Activated CD4-positive, alpha-beta T cell treated with anti-CD3 and anti-CD28 coated beads, Interleukin-2, amount 10 ng/mL, durations not matched to agents 7 days and 5 days (primary cell): ENCODE data around the gene RORB. TPM values are rescaled to one million over a fixed set of nuclear protein-coding genes. Genes with fewer than 3 reads are reported as not detected.

ENCODE experiments used
- CTCF ChIA-PET: fragments of 350-600 bp; sonication (Branson Sonifier 250); formaldehyde crosslinking; loops from one replicate; lab custom pipeline; 2021; ENCODE audit warnings: antibody characterized with exemption; lab: Charles Lee
- POLR2A ChIA-PET: fragments of 350-600 bp; sonication (Branson Sonifier 250); formaldehyde crosslinking; loops from one replicate; lab custom pipeline; 2021; ENCODE audit warnings: antibody characterized with exemption; lab: Charles Lee
- DNase-seq: peaks from one replicate; pipeline ENCODE4 v3.0.0-alpha.2; 2020
- H3K27ac Mint-ChIP-seq: one replicate; pipeline ENCODE4 v1.8.0; 2021; ENCODE audit warnings: mild to moderate bottlenecking, moderate library complexity, mixed read lengths
- H3K27me3 Mint-ChIP-seq: one replicate; pipeline ENCODE4 v1.8.0; 2021; ENCODE audit warnings: mixed read lengths
- H3K36me3 Mint-ChIP-seq: one replicate; pipeline ENCODE4 v1.8.0; 2021; ENCODE audit warnings: low read depth, mixed read lengths
- H3K4me1 Mint-ChIP-seq: one replicate; pipeline ENCODE4 v1.8.0; 2021; ENCODE audit warnings: mixed read lengths
- H3K4me3 Mint-ChIP-seq: one replicate; pipeline ENCODE4 v1.8.0; 2021; ENCODE audit warnings: mild to moderate bottlenecking, moderate library complexity, mixed read lengths
- H3K9me3 Mint-ChIP-seq: one replicate; pipeline ENCODE4 v1.8.0; 2021; ENCODE audit warnings: mixed read lengths
- total RNA-seq, 2 experiments: library from RNA; stranded (reverse); gene quantifications; one replicate each; pipeline ENCODE4 v1.2.3, GENCODE V29; 2021

Gene RORB
- total RNA-seq, 2 experiments from 2014 or later = not detected

DNA sequence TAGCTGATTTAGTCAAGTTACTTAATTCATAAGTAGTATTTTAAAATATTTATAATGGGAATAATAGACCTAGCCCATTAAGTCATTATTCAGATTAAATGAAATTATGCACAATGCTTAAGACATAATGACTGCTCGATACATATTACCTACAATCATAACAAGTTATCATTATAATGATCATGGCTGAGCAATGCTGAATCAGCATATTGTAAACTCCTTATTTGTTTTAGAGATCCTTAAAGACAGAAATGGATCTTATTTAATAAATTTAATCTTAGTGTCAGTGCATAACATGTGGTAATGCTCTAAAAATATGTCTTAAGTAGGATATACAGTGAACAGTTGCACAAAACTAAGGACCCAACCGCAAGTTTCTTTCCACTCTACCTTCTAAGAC lies 221.6 kb downstream of the RORB start:
- CTCF ChIA-PET = no interaction called here
- Mint-ChIP-seq H3K4me1 (no peaks in the 10 kb centered on the region), H3K4me3 (no peak overlapping the region), H3K27me3 (peaks cover 2% of the 10 kb centered on the region), H3K9me3 (no peaks in the 10 kb centered on the region), H3K36me3 (no peaks in the 10 kb centered on the region), H3K27ac (no peak overlapping the region)
- no peak for DNase-seq
- POLR2A ChIA-PET = no interaction called here

DNA sequence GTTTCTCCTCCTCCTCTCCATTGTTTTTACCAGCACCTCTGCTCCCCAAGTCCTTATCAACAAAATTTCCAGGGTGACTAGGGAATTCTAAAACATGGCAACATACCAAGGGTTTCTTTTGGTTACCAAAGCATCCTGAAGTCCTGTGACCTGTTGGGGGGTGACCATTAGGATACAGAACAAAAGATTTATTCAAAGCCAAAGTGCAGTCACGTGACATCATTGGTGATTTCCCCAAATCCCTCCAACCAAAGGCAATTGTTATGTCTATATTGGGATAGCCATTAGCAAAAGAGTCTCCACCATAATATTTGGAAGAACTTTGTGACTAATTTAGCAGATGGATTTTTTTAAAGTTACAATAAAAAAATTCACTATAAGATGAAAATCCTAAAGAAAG lies 222.2 kb downstream of the RORB start:
- Mint-ChIP-seq H3K36me3 (no peaks in the 10 kb centered on the region), H3K4me1 (no peaks in the 10 kb centered on the region), H3K27me3 (peaks cover 2% of the 10 kb centered on the region), H3K27ac (no peak overlapping the region), H3K4me3 (no peak overlapping the region), H3K9me3 (no peaks in the 10 kb centered on the region)
- DNase-seq = no peak
- ChIA-PET POLR2A (no interaction called here), CTCF (no interaction called here)

DNA sequence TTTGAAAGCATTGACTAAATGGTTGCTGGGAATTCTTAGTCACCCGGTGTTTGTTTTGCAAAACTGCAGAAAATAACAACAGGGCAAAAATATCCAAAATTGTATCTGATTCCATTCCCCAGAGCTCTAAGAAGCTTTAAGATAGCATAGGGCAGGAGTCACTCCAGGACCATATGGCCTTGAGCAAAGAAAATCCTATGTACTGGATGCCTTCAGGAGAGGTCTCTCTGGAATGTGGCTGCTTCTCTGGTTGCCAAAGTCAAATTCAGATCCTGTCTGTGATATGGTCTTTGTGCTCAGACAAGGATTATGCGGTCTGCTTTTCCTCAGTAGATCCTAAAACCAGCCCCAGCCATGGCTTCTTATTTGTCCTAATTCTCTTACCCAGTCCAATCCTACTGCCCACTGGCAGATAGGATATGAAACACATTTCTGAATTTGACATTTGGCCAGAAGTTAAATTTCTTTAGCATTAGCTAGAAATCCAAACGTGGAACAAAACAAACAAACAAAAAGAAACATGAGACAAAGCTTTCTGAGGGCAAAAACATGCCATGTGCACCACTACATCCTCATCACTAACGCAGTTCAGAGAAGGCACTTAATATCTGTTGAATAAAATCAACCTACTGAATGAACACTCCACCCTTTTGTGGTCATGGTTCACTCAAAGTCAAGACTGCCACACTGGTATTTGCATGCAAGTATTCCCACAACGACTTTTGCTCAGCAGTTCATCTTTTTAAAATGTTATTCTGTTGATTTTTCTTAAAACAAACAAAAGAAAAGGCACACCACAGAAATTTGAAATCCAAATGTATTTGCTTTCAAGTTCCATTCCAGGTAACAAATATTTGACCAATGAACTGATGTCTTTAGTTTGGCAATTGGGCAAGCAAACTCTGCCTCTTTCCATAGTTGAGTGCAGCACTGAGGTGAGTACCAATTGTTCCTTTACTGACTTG lies 224.8 kb downstream of the RORB start:
- Mint-ChIP-seq H3K4me3 (no peak overlapping the region), H3K27me3 (peaks cover 2% of the 10 kb centered on the region), H3K9me3 (no peaks in the 10 kb centered on the region), H3K27ac (no peak overlapping the region), H3K4me1 (no peaks in the 10 kb centered on the region), H3K36me3 (no peaks in the 10 kb centered on the region)
- CTCF ChIA-PET = no interaction called here
- no peak for DNase-seq
- POLR2A ChIA-PET = no interaction called here

DNA sequence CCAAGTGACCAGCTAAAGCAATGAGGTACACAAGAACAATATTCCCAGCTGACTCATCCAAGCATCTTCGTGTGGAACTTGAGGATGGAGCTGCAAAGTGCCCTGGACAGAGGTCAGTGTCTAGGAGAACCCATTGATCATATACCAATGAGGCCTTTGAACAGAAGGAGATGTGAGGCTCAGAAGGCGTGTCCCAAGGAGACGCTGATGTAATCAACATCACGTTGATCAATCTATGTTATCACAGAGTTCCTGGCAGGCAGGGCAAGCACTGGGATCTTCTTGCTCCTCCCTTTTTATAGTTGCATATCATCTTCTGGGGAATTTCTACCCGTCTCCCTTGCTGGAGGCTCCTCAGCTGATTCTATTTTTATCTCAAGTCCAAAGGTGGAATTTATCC lies 227.2 kb downstream of the RORB start:
- no peaks in the 10 kb centered on the region for H3K4me1 Mint-ChIP-seq
- H3K9me3 Mint-ChIP-seq = no peaks in the 10 kb centered on the region
- no peak for DNase-seq
- ChIA-PET CTCF (no interaction called here), POLR2A (no interaction called here)
- no peak overlapping the region for H3K4me3 Mint-ChIP-seq
- H3K27ac Mint-ChIP-seq = no peak overlapping the region
- no peaks in the 10 kb centered on the region for H3K36me3 Mint-ChIP-seq
- H3K27me3 Mint-ChIP-seq = peaks cover 6% of the 10 kb centered on the region

DNA sequence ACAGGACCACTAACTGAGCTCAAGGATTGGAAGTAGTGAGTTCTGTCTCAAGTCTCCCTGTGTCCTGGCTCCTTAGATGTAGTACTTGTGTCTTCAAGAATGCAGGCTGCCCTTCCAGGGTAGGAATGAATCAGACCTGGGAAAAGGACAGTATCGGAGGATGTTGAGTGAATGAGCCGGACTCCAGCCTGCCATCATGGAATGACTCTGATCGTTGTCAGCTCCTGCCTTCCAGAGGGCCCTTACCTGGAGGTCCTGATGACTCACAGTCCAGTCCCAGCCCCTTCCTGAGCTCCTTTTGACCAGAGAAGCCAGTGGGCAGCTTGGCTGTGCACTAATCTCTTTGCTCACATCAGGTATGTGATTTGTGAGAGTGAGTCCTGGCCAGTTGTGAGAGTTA lies 229.4 kb downstream of the RORB start:
- no peak for DNase-seq
- H3K27me3 Mint-ChIP-seq = peaks cover 6% of the 10 kb centered on the region
- CTCF ChIA-PET = no interaction called here
- POLR2A ChIA-PET = no interaction called here
- H3K36me3 Mint-ChIP-seq = no peaks in the 10 kb centered on the region
- no peaks in the 10 kb centered on the region for H3K4me1 Mint-ChIP-seq
- H3K9me3 Mint-ChIP-seq = no peaks in the 10 kb centered on the region
- H3K27ac Mint-ChIP-seq = no peak overlapping the region
- no peak overlapping the region for H3K4me3 Mint-ChIP-seq

DNA sequence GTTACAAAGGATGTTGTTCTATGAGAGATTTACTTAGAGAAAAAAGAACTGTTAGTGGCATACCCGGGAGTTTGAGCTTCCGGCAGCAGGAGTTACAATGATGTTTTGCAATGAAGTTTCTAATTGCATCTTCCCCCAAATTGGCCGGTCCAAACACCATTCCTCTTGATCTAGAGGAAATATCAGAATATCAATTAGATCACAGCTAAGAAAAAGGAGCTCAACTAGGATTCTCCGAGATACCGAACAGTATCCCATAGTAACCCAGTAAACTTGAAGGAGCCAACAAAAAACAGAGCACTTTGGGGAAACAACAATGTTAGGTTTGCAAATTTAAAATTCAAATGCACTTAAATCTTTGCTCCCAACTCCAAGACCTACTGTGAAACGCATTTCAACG lies 231.0 kb downstream of the RORB start:
- Mint-ChIP-seq H3K36me3 (no peaks in the 10 kb centered on the region), H3K4me3 (no peak overlapping the region), H3K9me3 (no peaks in the 10 kb centered on the region), H3K4me1 (no peaks in the 10 kb centered on the region), H3K27me3 (peaks cover 4% of the 10 kb centered on the region), H3K27ac (no peak overlapping the region)
- DNase-seq = no peak
- POLR2A ChIA-PET = no interaction called here
- CTCF ChIA-PET = no interaction called here

DNA sequence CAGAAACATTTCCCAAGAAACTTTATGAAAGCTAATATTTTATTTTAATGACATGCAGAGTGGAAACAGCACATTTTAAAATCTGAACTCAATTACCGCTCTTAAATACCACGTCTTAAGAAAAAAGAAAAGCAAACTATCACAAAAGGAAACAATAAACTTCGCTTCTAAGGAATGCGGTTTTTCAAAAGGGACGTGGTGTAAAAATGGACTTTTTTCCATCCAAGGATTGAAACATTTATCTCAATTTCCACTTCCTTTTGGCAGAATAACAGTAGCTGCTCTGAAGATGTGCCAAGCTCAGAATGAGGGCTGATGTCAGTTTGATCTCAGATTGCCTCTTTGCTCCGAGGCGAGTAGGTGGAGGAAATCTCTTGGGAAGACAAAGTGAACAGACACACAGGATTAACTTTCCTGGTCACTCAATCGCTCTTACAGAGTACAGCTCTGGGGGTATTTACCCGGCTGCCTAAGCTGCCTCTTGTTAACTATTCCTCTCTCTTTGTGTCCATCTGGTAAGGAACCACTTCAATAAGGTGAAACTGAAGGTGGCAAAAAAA lies 232.1 kb downstream of the RORB start:
- Mint-ChIP-seq H3K27ac (no peak overlapping the region), H3K4me1 (no peaks in the 10 kb centered on the region), H3K4me3 (no peak overlapping the region), H3K27me3 (peaks cover 4% of the 10 kb centered on the region), H3K9me3 (no peaks in the 10 kb centered on the region), H3K36me3 (no peaks in the 10 kb centered on the region)
- ChIA-PET CTCF (no interaction called here), POLR2A (no interaction called here)
- DNase-seq = no peak

DNA sequence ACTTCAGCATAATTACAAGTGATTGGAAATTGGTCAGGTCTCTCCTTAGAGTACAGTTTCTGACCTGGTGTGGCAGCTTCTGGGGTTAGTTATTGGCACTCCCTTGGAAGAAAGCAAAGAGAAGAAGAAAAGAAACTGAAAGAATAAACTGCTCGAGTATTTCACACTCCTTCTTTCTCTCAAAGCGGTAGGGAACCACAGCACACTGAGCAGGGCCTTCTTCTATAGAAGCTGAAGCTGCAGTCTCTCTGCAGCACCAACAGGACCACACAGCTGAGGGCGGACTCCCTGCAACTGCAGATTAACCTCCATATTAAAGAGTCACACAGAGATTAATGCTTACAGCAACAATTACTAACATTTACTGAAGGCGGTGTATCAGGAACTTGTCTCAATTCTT lies 238.6 kb downstream of the RORB start:
- Mint-ChIP-seq H3K4me1 (no peaks in the 10 kb centered on the region), H3K36me3 (no peaks in the 10 kb centered on the region), H3K4me3 (no peak overlapping the region), H3K9me3 (no peaks in the 10 kb centered on the region), H3K27me3 (peaks cover 17% of the 10 kb centered on the region), H3K27ac (no peak overlapping the region)
- DNase-seq = no peak
- ChIA-PET CTCF (no interaction called here), POLR2A (no interaction called here)

DNA sequence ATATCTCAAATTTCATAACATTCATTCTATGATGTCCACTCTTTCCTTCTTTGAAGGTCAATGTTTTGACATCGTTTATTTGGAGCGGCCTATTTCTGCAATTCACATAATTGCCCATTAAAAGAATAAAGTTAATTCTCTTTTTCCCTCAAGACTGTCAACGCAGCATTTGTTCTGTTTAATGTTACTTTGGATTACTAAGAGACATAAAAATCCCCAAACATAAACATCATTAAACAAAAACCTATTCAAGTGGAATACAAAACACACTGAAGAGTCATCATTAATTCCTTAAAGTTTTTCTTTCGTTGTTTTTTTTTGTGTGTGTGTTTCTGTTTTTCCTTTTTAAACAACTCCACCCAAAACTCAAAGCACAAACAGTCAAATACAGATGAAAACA lies 239.5 kb downstream of the RORB start:
- no peak overlapping the region for H3K4me3 Mint-ChIP-seq
- H3K36me3 Mint-ChIP-seq = no peaks in the 10 kb centered on the region
- no peaks in the 10 kb centered on the region for H3K9me3 Mint-ChIP-seq
- no peak overlapping the region for H3K27ac Mint-ChIP-seq
- no peak for DNase-seq
- POLR2A ChIA-PET = no interaction called here
- peaks cover 20% of the 10 kb centered on the region for H3K27me3 Mint-ChIP-seq
- CTCF ChIA-PET = no interaction called here
- no peaks in the 10 kb centered on the region for H3K4me1 Mint-ChIP-seq

DNA sequence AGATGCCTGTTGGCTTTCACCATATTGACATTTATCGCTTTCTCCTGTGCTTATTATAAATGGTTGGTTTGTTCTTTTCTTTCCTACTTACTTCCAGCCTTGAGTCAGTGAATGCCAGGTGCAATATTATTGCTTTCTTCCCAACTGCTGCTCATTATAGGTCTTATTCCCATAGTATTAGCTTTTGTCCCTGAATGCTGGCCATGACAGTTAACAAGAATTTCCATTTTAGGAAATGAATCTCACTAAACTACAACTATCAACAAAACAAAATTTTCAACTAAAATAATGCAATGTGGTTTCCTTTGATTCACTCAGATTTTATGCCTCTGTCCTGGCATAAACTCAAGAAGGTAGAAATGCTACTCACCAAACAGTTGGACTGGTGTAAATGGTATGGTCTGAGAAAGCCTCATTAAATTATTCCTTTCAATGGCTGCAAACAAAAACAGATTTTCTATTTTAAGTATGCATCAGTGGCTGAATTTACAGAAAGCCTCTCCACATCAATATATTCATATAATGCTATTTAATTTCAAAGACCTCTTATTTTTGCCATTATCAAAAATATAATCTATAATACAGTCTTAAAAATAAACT lies 245.2 kb downstream of the RORB start:
- CTCF ChIA-PET = interaction anchor here (0.7 kb wide), 1 partner anchor 244 kb away, joined by 3 read pairs; no protein-coding TSS in a partner anchor
- no peaks in the 10 kb centered on the region for H3K36me3 Mint-ChIP-seq
- H3K4me1 Mint-ChIP-seq = no peaks in the 10 kb centered on the region
- peaks cover 45% of the 10 kb centered on the region for H3K27me3 Mint-ChIP-seq
- POLR2A ChIA-PET = no interaction called here
- H3K9me3 Mint-ChIP-seq = no peaks in the 10 kb centered on the region
- no peak for DNase-seq
- H3K27ac Mint-ChIP-seq = no peak overlapping the region
- no peak overlapping the region for H3K4me3 Mint-ChIP-seq
